Limb (tissue), 2 donors: ENCODE results near the gene MEIS1.
"Not testable (repeated sequence)": the region's sequence is repeated elsewhere in the genome, so short reads cannot be mapped to it uniquely, and the experiment has no call there.

ENCODE experiments used
- DNase-seq, 2 donors: peaks; one replicate each; pipeline ENCODE4 v3.0.0-alpha.2; 2016; ENCODE audit errors: extremely low spot score in 2 of 2

The MEIS1 gene

GRCh38 chr2:66434679-66435548 is at the start of gene MEIS1:
Gene MEIS1 (plus strand): TSS chr2:66435125. CDS start chr2:66435857, 732 bp downstream.
- peak; percentile 92 to 95 for DNase-seq

- peak in 1 of 2 donors; percentile 13 for DNase-seq
These were observed 47.7 kb upstream of the MEIS1 start for GRCh38 chr2:66387016-66387753.

GRCh38 chr2:66389651-66390131 is 45.2 kb upstream of the MEIS1 start:
- DNase-seq: no peak

- no peak for DNase-seq
These were observed 44.8 kb upstream of the MEIS1 start for GRCh38 chr2:66390152-66390551.

GRCh38 chr2:66390811-66391210 is 44.1 kb upstream of the MEIS1 start:
- no peak for DNase-seq

GRCh38 chr2:66391240-66391639 is 43.7 kb upstream of the MEIS1 start:
- not testable (repeated sequence) for DNase-seq

- no peak for DNase-seq
These were observed 29.5 kb upstream of the MEIS1 start for GRCh38 chr2:66405473-66405872.

- no peak for DNase-seq
These were observed 26.0 kb upstream of the MEIS1 start for GRCh38 chr2:66408905-66409304.

- DNase-seq: no peak
These were observed 22.1 kb upstream of the MEIS1 start for GRCh38 chr2:66412874-66413273.

- DNase-seq: no peak
These were observed 20.0 kb upstream of the MEIS1 start for GRCh38 chr2:66414896-66415295.

- DNase-seq: no peak
These were observed 16.5 kb upstream of the MEIS1 start for GRCh38 chr2:66418381-66418780.

- no peak for DNase-seq
These were observed 13.3 kb upstream of the MEIS1 start for GRCh38 chr2:66421612-66422011.

- no peak for DNase-seq
These were observed 11.4 kb upstream of the MEIS1 start for GRCh38 chr2:66423391-66424124.

- DNase-seq: peak in 1 of 2 donors; percentile 53
These were observed 8.4 kb upstream of the MEIS1 start for GRCh38 chr2:66426244-66427111.

GRCh38 chr2:66427300-66427699 is 7.6 kb upstream of the MEIS1 start:
- DNase-seq: no peak

- DNase-seq: peak; percentile 35 to 80
These were observed 5.8 kb upstream of the MEIS1 start for GRCh38 chr2:66428986-66429612.

GRCh38 chr2:66429693-66430504 is 5.0 kb upstream of the MEIS1 start:
- DNase-seq: no peak

GRCh38 chr2:66430505-66431273 is 4.2 kb upstream of the MEIS1 start:
- DNase-seq: no peak

- DNase-seq: no peak
These were observed 3.7 kb upstream of the MEIS1 start for GRCh38 chr2:66431274-66431642.
